HG03139 (cell line): ENCODE measurements around the gene MATCAP1.

Source experiments
- ATAC-seq: cut with Tn5 transposase; IDR thresholded peaks from one replicate; pipeline ENCODE4 v1.9.1; 2021; ENCODE audit not compliant: unreplicated experiment

MATCAP1 gene

GRCh38 chr16:67183627-67184452, at the start of gene MATCAP1:
TSS of gene MATCAP1 (minus strand) at chr16:67183963. CDS start at chr16:67180610, 3,353 bp downstream.
- ATAC-seq: peak; percentile 93

- no peak for ATAC-seq
These were observed 47.3 kb upstream of the MATCAP1 start for GRCh38 chr16:67230809-67231660.

GRCh38 chr16:67229906-67230808, 46.4 kb upstream of the MATCAP1 start:
- no peak for ATAC-seq

- ATAC-seq: no peak
These were observed 45.1 kb upstream of the MATCAP1 start for GRCh38 chr16:67228905-67229304.

GRCh38 chr16:67228034-67228785, 44.4 kb upstream of the MATCAP1 start:
- no peak for ATAC-seq

GRCh38 chr16:67227567-67227921, 43.8 kb upstream of the MATCAP1 start:
- ATAC-seq: no peak

- ATAC-seq: peak; percentile 92
These were observed 43.2 kb upstream of the MATCAP1 start, which contains the start of gene TMEM208 for GRCh38 chr16:67226804-67227566. TSS of gene TMEM208 (plus strand) at chr16:67227130. CDS start at chr16:67227219, 89 bp downstream.

GRCh38 chr16:67226295-67226803, 42.6 kb upstream of the MATCAP1 start:
- ATAC-seq: no peak

GRCh38 chr16:67223992-67224391, 40.2 kb upstream of the MATCAP1 start:
- no peak for ATAC-seq

GRCh38 chr16:67216612-67217490, 33.1 kb upstream of the MATCAP1 start:
- ATAC-seq: no peak

GRCh38 chr16:67215706-67216105, 31.9 kb upstream of the MATCAP1 start:
- ATAC-seq: no peak

GRCh38 chr16:67213197-67214019, 29.6 kb upstream of the MATCAP1 start:
- no peak for ATAC-seq

GRCh38 chr16:67212766-67213165, 29.0 kb upstream of the MATCAP1 start:
- no peak for ATAC-seq

GRCh38 chr16:67211674-67212073, 27.9 kb upstream of the MATCAP1 start:
- ATAC-seq: no peak

- no peak for ATAC-seq
These were observed 26.5 kb upstream of the MATCAP1 start for GRCh38 chr16:67210069-67210937.

- ATAC-seq: no peak
These were observed 25.8 kb upstream of the MATCAP1 start for GRCh38 chr16:67209565-67209964.
